NT2/D1 (cell line): Measurements from ENCODE around the gene GPC6.

ENCODE experiments used
- DNase-seq: peaks from one replicate; pipeline ENCODE4 v3.0.0-alpha.2; 2011; ENCODE audit warnings: low read depth, low spot score
- H3K27me3 ChIP-seq: 2 replicates; pipeline ENCODE4 v1.6.0; 2011; ENCODE audit warnings: mild to moderate bottlenecking; ENCODE audit not compliant: insufficient read length, insufficient read depth
- H3K36me3 ChIP-seq: 2 replicates; pipeline ENCODE4 v1.6.1; 2011; ENCODE audit warnings: mild to moderate bottlenecking, low read length, mixed read lengths; ENCODE audit not compliant: insufficient read depth, insufficient read length
- H3K4me1 ChIP-seq: 2 replicates; pipeline ENCODE4 v1.5.1; 2011; ENCODE audit not compliant: insufficient read depth, insufficient read length
- H3K4me3 ChIP-seq: 2 replicates; pipeline ENCODE4 v1.5.1; 2011; ENCODE audit warnings: low read depth; ENCODE audit not compliant: insufficient read length
- H3K9ac ChIP-seq: 2 replicates; pipeline ENCODE4 v1.6.0; 2011; ENCODE audit warnings: low read depth; ENCODE audit not compliant: insufficient read length
- H3K9me3 ChIP-seq: 2 replicates; pipeline ENCODE4 v1.5.1; 2011; ENCODE audit warnings: mild to moderate bottlenecking, low read length; ENCODE audit not compliant: insufficient read depth
- SUZ12 ChIP-seq: IDR thresholded peaks from 2 replicates; pipeline ENCODE4 v1.6.1; 2011; ENCODE audit not compliant: insufficient read length, insufficient read depth; ENCODE audit errors: extremely low read depth
- YY1 ChIP-seq: IDR thresholded peaks from 2 replicates; pipeline ENCODE4 v1.6.1; 2011; ENCODE audit not compliant: insufficient read length, insufficient read depth
- ZNF274 ChIP-seq: IDR thresholded peaks from 2 replicates; pipeline ENCODE4 v1.6.1; 2011; ENCODE audit warnings: mild to moderate bottlenecking, low read depth, low read length

Gene GPC6

GRCh38 chr13:93851236-93851635 lies 624.6 kb downstream of the GPC6 start:
- no peaks in the 10 kb centered on the region for H3K9me3 ChIP-seq
- no peaks in the 10 kb centered on the region for H3K27me3 ChIP-seq
- no peaks in the 10 kb centered on the region for H3K36me3 ChIP-seq
- DNase-seq, result no peak
- no peak overlapping the region for H3K9ac ChIP-seq
- H3K4me1 ChIP-seq, result no peaks in the 10 kb centered on the region
- TF ChIP-seq YY1, result no peak
- TF ChIP-seq ZNF274, result no peak
- TF ChIP-seq SUZ12, result no peak
- no peak overlapping the region for H3K4me3 ChIP-seq

GRCh38 chr13:93853912-93854311 lies 627.3 kb downstream of the GPC6 start:
- H3K36me3 ChIP-seq, result no peaks in the 10 kb centered on the region
- no peak for DNase-seq

GRCh38 chr13:93857126-93857525 lies 630.5 kb downstream of the GPC6 start:
- Histone ChIP-seq H3K4me3 (no peak overlapping the region), H3K9ac (no peak overlapping the region), H3K36me3 (no peaks in the 10 kb centered on the region), H3K27me3 (no peaks in the 10 kb centered on the region), H3K9me3 (no peaks in the 10 kb centered on the region), H3K4me1 (no peaks in the 10 kb centered on the region)
- TF ChIP-seq ZNF274 (no peak), YY1 (no peak), SUZ12 (no peak)
- DNase-seq, result no peak

More at GRCh38 chr13:93853912-93854311, 627.3 kb downstream of the GPC6 start:
- TF ChIP-seq SUZ12, result no peak
- TF ChIP-seq YY1, result no peak
- no peak for TF ChIP-seq ZNF274
- Histone ChIP-seq H3K9ac (no peak overlapping the region), H3K9me3 (no peaks in the 10 kb centered on the region), H3K4me1 (no peaks in the 10 kb centered on the region), H3K4me3 (no peak overlapping the region), H3K27me3 (no peaks in the 10 kb centered on the region)

GRCh38 chr13:93859716-93860115 lies 633.1 kb downstream of the GPC6 start:
- no peaks in the 10 kb centered on the region for H3K27me3 ChIP-seq
- H3K4me3 ChIP-seq, result no peak overlapping the region
- no peak overlapping the region for H3K9ac ChIP-seq
- no peaks in the 10 kb centered on the region for H3K9me3 ChIP-seq
- no peak for DNase-seq
- H3K36me3 ChIP-seq, result no peaks in the 10 kb centered on the region
- no peaks in the 10 kb centered on the region for H3K4me1 ChIP-seq
- TF ChIP-seq SUZ12, result no peak

- Histone ChIP-seq H3K36me3 (no peaks in the 10 kb centered on the region), H3K4me3 (no peak overlapping the region), H3K27me3 (no peaks in the 10 kb centered on the region), H3K9ac (no peak overlapping the region), H3K4me1 (no peaks in the 10 kb centered on the region), H3K9me3 (no peaks in the 10 kb centered on the region)
- TF ChIP-seq ZNF274, result no peak
- TF ChIP-seq SUZ12, result no peak
- TF ChIP-seq YY1, result no peak
- peak; percentile 3 for DNase-seq
These were observed 635.2 kb downstream of the GPC6 start for GRCh38 chr13:93861818-93862217.

- H3K9ac ChIP-seq, result no peak overlapping the region
- no peaks in the 10 kb centered on the region for H3K9me3 ChIP-seq
- TF ChIP-seq ZNF274 (no peak), YY1 (no peak), SUZ12 (no peak)
- H3K4me3 ChIP-seq, result no peak overlapping the region
- no peaks in the 10 kb centered on the region for H3K27me3 ChIP-seq
- no peak for DNase-seq
- H3K36me3 ChIP-seq, result no peaks in the 10 kb centered on the region
- H3K4me1 ChIP-seq, result no peaks in the 10 kb centered on the region
These were observed 635.7 kb downstream of the GPC6 start for GRCh38 chr13:93862259-93862658.

GRCh38 chr13:93865235-93865634 lies 638.6 kb downstream of the GPC6 start:
- Histone ChIP-seq H3K9ac (no peak overlapping the region), H3K27me3 (no peaks in the 10 kb centered on the region), H3K36me3 (no peaks in the 10 kb centered on the region), H3K9me3 (no peaks in the 10 kb centered on the region), H3K4me1 (no peaks in the 10 kb centered on the region), H3K4me3 (no peak overlapping the region)
- TF ChIP-seq YY1 (no peak), SUZ12 (no peak), ZNF274 (no peak)
- DNase-seq, result no peak

- Histone ChIP-seq H3K4me1 (no peaks in the 10 kb centered on the region), H3K36me3 (no peaks in the 10 kb centered on the region), H3K9ac (no peak overlapping the region), H3K4me3 (no peak overlapping the region), H3K27me3 (no peaks in the 10 kb centered on the region), H3K9me3 (no peaks in the 10 kb centered on the region)
- TF ChIP-seq SUZ12, result no peak
- no peak for TF ChIP-seq ZNF274
- no peak for TF ChIP-seq YY1
- DNase-seq, result no peak
These were observed 640.9 kb downstream of the GPC6 start for GRCh38 chr13:93867481-93867880.
